NCI-H82 treated with DMSO at 0.1 percent for 48 hours (cell line): ENCODE data around the gene BRD4.
"Not testable (repeated sequence)": the region's sequence is repeated elsewhere in the genome, so short reads cannot be mapped to it uniquely, and the experiment has no call there.

Source experiments
- DNase-seq: peaks from one replicate; lab custom pipeline; 2025; ENCODE audit not compliant: unreplicated experiment; lab: John Stamatoyannopoulos, UW

Gene BRD4

GRCh38 chr19:15363048-15363447, 30.7 kb upstream of the BRD4 start:
- DNase-seq, result not testable (repeated sequence)

- DNase-seq, result not testable (repeated sequence)
Measured at GRCh38 chr19:15360015-15360414, 27.7 kb upstream of the BRD4 start.

- no peak for DNase-seq
Measured at GRCh38 chr19:15358918-15359317, 26.6 kb upstream of the BRD4 start.

GRCh38 chr19:15357906-15358305, 25.6 kb upstream of the BRD4 start:
- no peak for DNase-seq

GRCh38 chr19:15354566-15355296, 22.4 kb upstream of the BRD4 start:
- no peak for DNase-seq

- DNase-seq, result no peak
Measured at GRCh38 chr19:15353908-15354307, 21.6 kb upstream of the BRD4 start.

GRCh38 chr19:15352535-15352934, 20.2 kb upstream of the BRD4 start:
- not testable (repeated sequence) for DNase-seq

GRCh38 chr19:15341328-15341727, 9.0 kb upstream of the BRD4 start:
- DNase-seq, result not testable (repeated sequence)

GRCh38 chr19:15340086-15340485, 7.7 kb upstream of the BRD4 start:
- no peak for DNase-seq

- no peak for DNase-seq
Measured at GRCh38 chr19:15337202-15337601, 4.9 kb upstream of the BRD4 start.

- peak; percentile 43 for DNase-seq
Measured at GRCh38 chr19:15335992-15336391, 3.7 kb upstream of the BRD4 start.

GRCh38 chr19:15331419-15332310, 674 bp downstream of the BRD4 start:
- DNase-seq, result no peak

- no peak for DNase-seq
Measured at GRCh38 chr19:15330801-15331418, 1.4 kb downstream of the BRD4 start.

GRCh38 chr19:15328312-15328711, 4.0 kb downstream of the BRD4 start:
- DNase-seq, result no peak

- DNase-seq, result peak; percentile 98
Measured at GRCh38 chr19:15324791-15325519, 7.4 kb downstream of the BRD4 start.

- no peak for DNase-seq
Measured at GRCh38 chr19:15323496-15324235, 8.7 kb downstream of the BRD4 start.

- no peak for DNase-seq
Measured at GRCh38 chr19:15321739-15322138, 10.6 kb downstream of the BRD4 start.

GRCh38 chr19:15320116-15320515, 12.2 kb downstream of the BRD4 start:
- DNase-seq, result no peak

GRCh38 chr19:15318241-15318691, 14.1 kb downstream of the BRD4 start:
- no peak for DNase-seq

GRCh38 chr19:15317392-15318071, 14.8 kb downstream of the BRD4 start:
- DNase-seq, result no peak
